A549 treated with GW870086 at 1 μM for 4 hours (cell line): ENCODE measurements around the gene GAGE12H. TPM values are rescaled to one million over a fixed set of nuclear protein-coding genes. Genes with fewer than 3 reads are reported as not detected.

Experiments
- total RNA-seq: library from RNA; stranded (reverse); fragments of 200-300 nt; extraction: Qiagen RNA extraction; gene quantifications from 5 replicates; pipeline ENCODE4 v1.2.3, GENCODE V29; 2022; ENCODE audit warnings: low read depth

The GAGE12H gene, protein sequence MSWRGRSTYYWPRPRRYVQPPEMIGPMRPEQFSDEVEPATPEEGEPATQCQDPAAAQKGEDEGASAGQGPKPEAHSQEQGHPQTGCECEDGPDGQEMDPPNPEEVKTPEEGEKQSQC
- not detected in 5 replicates for total RNA-seq

DNA sequence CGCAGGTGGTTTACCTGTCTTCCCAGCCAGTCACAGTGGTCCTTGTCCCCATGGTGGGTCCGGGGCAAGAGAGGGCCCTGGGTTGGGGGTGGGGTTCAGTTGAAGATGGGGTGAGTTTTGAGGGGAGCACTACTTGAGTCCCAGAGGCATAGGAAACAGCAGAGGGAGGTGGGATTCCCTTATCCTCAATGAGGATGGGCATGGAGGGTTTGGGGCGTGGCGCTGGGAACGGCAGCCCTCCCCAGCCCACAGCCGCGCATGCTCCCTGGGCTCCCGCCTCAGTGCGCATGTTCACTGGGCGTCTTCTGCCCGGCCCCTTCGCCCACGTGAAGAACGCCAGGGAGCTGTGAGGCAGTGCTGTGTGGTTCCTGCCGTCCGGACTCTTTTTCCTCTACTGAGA is at the start of gene GAGE12H:
TSS of gene GAGE12H (plus strand) at position 301 of the 400 bp plus-strand sequence. CDS start 1,155 bp downstream, outside the sequence.

DNA sequence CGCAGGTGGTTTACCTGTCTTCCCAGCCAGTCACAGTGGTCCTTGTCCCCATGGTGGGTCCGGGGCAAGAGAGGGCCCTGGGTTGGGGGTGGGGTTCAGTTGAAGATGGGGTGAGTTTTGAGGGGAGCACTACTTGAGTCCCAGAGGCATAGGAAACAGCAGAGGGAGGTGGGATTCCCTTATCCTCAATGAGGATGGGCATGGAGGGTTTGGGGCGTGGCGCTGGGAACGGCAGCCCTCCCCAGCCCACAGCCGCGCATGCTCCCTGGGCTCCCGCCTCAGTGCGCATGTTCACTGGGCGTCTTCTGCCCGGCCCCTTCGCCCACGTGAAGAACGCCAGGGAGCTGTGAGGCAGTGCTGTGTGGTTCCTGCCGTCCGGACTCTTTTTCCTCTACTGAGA is 47.9 kb upstream of the GAGE12H start, which contains the start of gene GAGE12C:
TSS of gene GAGE12C (plus strand) at position 301 of the 400 bp plus-strand sequence. CDS start 1,155 bp downstream, outside the sequence.

DNA sequence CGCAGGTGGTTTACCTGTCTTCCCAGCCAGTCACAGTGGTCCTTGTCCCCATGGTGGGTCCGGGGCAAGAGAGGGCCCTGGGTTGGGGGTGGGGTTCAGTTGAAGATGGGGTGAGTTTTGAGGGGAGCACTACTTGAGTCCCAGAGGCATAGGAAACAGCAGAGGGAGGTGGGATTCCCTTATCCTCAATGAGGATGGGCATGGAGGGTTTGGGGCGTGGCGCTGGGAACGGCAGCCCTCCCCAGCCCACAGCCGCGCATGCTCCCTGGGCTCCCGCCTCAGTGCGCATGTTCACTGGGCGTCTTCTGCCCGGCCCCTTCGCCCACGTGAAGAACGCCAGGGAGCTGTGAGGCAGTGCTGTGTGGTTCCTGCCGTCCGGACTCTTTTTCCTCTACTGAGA is 38.3 kb upstream of the GAGE12H start, which contains the start of gene GAGE12D:
TSS of gene GAGE12D (plus strand) at position 301 of the 400 bp plus-strand sequence. CDS start 1,155 bp downstream, outside the sequence.

DNA sequence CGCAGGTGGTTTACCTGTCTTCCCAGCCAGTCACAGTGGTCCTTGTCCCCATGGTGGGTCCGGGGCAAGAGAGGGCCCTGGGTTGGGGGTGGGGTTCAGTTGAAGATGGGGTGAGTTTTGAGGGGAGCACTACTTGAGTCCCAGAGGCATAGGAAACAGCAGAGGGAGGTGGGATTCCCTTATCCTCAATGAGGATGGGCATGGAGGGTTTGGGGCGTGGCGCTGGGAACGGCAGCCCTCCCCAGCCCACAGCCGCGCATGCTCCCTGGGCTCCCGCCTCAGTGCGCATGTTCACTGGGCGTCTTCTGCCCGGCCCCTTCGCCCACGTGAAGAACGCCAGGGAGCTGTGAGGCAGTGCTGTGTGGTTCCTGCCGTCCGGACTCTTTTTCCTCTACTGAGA is 28.8 kb upstream of the GAGE12H start, which contains the start of gene GAGE12E:
TSS of gene GAGE12E (plus strand) at position 301 of the 400 bp plus-strand sequence. CDS start 1,155 bp downstream, outside the sequence.

DNA sequence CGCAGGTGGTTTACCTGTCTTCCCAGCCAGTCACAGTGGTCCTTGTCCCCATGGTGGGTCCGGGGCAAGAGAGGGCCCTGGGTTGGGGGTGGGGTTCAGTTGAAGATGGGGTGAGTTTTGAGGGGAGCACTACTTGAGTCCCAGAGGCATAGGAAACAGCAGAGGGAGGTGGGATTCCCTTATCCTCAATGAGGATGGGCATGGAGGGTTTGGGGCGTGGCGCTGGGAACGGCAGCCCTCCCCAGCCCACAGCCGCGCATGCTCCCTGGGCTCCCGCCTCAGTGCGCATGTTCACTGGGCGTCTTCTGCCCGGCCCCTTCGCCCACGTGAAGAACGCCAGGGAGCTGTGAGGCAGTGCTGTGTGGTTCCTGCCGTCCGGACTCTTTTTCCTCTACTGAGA is 19.2 kb upstream of the GAGE12H start, which contains the start of gene GAGE12F:
TSS of gene GAGE12F (plus strand) at position 301 of the 400 bp plus-strand sequence. CDS start 1,155 bp downstream, outside the sequence.

DNA sequence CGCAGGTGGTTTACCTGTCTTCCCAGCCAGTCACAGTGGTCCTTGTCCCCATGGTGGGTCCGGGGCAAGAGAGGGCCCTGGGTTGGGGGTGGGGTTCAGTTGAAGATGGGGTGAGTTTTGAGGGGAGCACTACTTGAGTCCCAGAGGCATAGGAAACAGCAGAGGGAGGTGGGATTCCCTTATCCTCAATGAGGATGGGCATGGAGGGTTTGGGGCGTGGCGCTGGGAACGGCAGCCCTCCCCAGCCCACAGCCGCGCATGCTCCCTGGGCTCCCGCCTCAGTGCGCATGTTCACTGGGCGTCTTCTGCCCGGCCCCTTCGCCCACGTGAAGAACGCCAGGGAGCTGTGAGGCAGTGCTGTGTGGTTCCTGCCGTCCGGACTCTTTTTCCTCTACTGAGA is 9.6 kb upstream of the GAGE12H start, which contains the start of gene GAGE12G:
TSS of gene GAGE12G (plus strand) at position 301 of the 400 bp plus-strand sequence. CDS start 1,155 bp downstream, outside the sequence.

DNA sequence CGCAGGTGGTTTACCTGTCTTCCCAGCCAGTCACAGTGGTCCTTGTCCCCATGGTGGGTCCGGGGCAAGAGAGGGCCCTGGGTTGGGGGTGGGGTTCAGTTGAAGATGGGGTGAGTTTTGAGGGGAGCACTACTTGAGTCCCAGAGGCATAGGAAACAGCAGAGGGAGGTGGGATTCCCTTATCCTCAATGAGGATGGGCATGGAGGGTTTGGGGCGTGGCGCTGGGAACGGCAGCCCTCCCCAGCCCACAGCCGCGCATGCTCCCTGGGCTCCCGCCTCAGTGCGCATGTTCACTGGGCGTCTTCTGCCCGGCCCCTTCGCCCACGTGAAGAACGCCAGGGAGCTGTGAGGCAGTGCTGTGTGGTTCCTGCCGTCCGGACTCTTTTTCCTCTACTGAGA is 9.4 kb downstream of the GAGE12H start, which contains the start of gene GAGE2A:
TSS of gene GAGE2A (plus strand) at position 301 of the 400 bp plus-strand sequence. CDS start 1,155 bp downstream, outside the sequence.

DNA sequence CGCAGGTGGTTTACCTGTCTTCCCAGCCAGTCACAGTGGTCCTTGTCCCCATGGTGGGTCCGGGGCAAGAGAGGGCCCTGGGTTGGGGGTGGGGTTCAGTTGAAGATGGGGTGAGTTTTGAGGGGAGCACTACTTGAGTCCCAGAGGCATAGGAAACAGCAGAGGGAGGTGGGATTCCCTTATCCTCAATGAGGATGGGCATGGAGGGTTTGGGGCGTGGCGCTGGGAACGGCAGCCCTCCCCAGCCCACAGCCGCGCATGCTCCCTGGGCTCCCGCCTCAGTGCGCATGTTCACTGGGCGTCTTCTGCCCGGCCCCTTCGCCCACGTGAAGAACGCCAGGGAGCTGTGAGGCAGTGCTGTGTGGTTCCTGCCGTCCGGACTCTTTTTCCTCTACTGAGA is 19.0 kb downstream of the GAGE12H start, which contains the start of gene GAGE1:
TSS of gene GAGE1 (plus strand) at position 301 of the 400 bp plus-strand sequence. CDS start 1,155 bp downstream, outside the sequence.

Other genes with a start within 250 kb of the GAGE12H start
- gene GAGE13, start 248.4 kb upstream of the GAGE12H start, total RNA-seq, result not detected in 5 replicates
- gene GAGE12C, start 47.8 kb upstream of the GAGE12H start, total RNA-seq, result not detected in 5 replicates
- gene GAGE12D, start 38.2 kb upstream of the GAGE12H start, total RNA-seq, result not detected in 5 replicates
- gene GAGE12E, start 28.7 kb upstream of the GAGE12H start, total RNA-seq, result not detected in 5 replicates
- gene GAGE12F, start 19.1 kb upstream of the GAGE12H start, total RNA-seq, result not detected in 5 replicates
- gene GAGE12G, start 9.5 kb upstream of the GAGE12H start, total RNA-seq, result not detected in 5 replicates
- not detected in 5 replicates for gene GAGE2A, start 9.5 kb downstream of the GAGE12H start, total RNA-seq
- not detected in 5 replicates for gene GAGE1, start 19.1 kb downstream of the GAGE12H start, total RNA-seq
- gene PAGE1, start 116.0 kb downstream of the GAGE12H start, total RNA-seq, result 0.29 TPM in 1 of 5 replicates, not detected in the others
- not detected in 5 replicates for gene PAGE4, start 249.4 kb downstream of the GAGE12H start, total RNA-seq